ENCODE data around the gene PRUNE1. TPM values are rescaled to one million over a fixed set of nuclear protein-coding genes. Genes with fewer than 3 reads are reported as not detected.
A peak's percentile ranks its signal among the peaks of the same experiment; 100 is the strongest.

The PRUNE1 gene
- total and polyA plus RNA-seq, 2 donors (not counting 1 experiment from before 2014, with no cell fraction given): 6.3 to 16.6 TPM

GRCh38 chr1:151003180-151003579 is 5.1 kb upstream of the PRUNE1 start:
- peak overlapping the region in 1 of 4 experiments; percentile 15 for H3K4me3 ChIP-seq (replicated peaks in 1 of 4; ENCODE audit: control extremely low read depth in 1 of 4, insufficient read depth in 1 of 4, low read depth in 3 of 4, low read length in 4 of 4)
- no peaks in the 10 kb centered on the region for H3K27me3 ChIP-seq (ENCODE audit: control insufficient read depth, insufficient read depth, low read length)
- DNase-seq (ENCODE audit: low read depth in 2 of 2): no peak
- peaks cover 3% of the 10 kb centered on the region for H3K79me2 ChIP-seq (ENCODE audit: control insufficient read depth, insufficient read depth, low read length)
- peaks cover 12% of the 10 kb centered on the region for H3K4me1 ChIP-seq (ENCODE audit: control insufficient read depth, extremely low read depth, insufficient read depth, low read length)
- TF ChIP-seq CTCF (conservative IDR thresholded peaks at IDR 0.05 in 1 of 2, IDR thresholded peaks at IDR 0.05 in 1 of 2; ENCODE audit: low read depth in 1 of 2, low read length in 2 of 2): no peak
- no peak for TF ChIP-seq EZH2 (IDR thresholded peaks at IDR 0.05; ENCODE audit: low read length, missing control alignments)
- H2AFZ ChIP-seq (ENCODE audit: low read length): no peak overlapping the region
- peaks cover 3% of the 10 kb centered on the region for H3K36me3 ChIP-seq (ENCODE audit: control insufficient read depth, insufficient read depth, low read length)
- no peak overlapping the region for H3K4me2 ChIP-seq (ENCODE audit: extremely low read depth, insufficient read depth, low read length)
- H3K9ac ChIP-seq (ENCODE audit: insufficient read depth, low read length): no peak overlapping the region
- no peak overlapping the region for H3K27ac ChIP-seq (ENCODE audit: insufficient read depth, low read length)
- no peaks in the 10 kb centered on the region for H4K20me1 ChIP-seq (ENCODE audit: control insufficient read depth, extremely low read depth, insufficient read depth, low read length)
- H3K9me3 ChIP-seq (ENCODE audit: control insufficient read depth, insufficient read depth, low read depth, low read length): no peaks in the 10 kb centered on the region

GRCh38 chr1:151005729-151006319 is 2.4 kb upstream of the PRUNE1 start:
- H3K4me3 ChIP-seq (replicated peaks in 1 of 4; ENCODE audit: control extremely low read depth in 1 of 4, insufficient read depth in 1 of 4, low read depth in 3 of 4, low read length in 4 of 4): peak overlapping the region; percentile 64 to 84 (median 72)
- H3K4me2 ChIP-seq (ENCODE audit: extremely low read depth, insufficient read depth, low read length): peak overlapping the region; percentile 99
- no peak for TF ChIP-seq EZH2 (IDR thresholded peaks at IDR 0.05; ENCODE audit: low read length, missing control alignments)
- TF ChIP-seq CTCF (conservative IDR thresholded peaks at IDR 0.05 in 1 of 2, IDR thresholded peaks at IDR 0.05 in 1 of 2; ENCODE audit: low read depth in 1 of 2, low read length in 2 of 2): no peak
- H2AFZ ChIP-seq (ENCODE audit: low read length): peak overlapping the region; percentile 84
- no peaks in the 10 kb centered on the region for H4K20me1 ChIP-seq (ENCODE audit: control insufficient read depth, extremely low read depth, insufficient read depth, low read length)
- peaks cover 3% of the 10 kb centered on the region for H3K79me2 ChIP-seq (ENCODE audit: control insufficient read depth, insufficient read depth, low read length)
- H3K27ac ChIP-seq (ENCODE audit: insufficient read depth, low read length): peak overlapping the region; percentile 94
- no peaks in the 10 kb centered on the region for H3K9me3 ChIP-seq (ENCODE audit: control insufficient read depth, insufficient read depth, low read depth, low read length)
- H3K36me3 ChIP-seq (ENCODE audit: control insufficient read depth, insufficient read depth, low read length): peaks cover 3% of the 10 kb centered on the region
- H3K27me3 ChIP-seq (ENCODE audit: control insufficient read depth, insufficient read depth, low read length): no peaks in the 10 kb centered on the region
- H3K9ac ChIP-seq (ENCODE audit: insufficient read depth, low read length): peak overlapping the region; percentile 56
- peaks cover 14% of the 10 kb centered on the region for H3K4me1 ChIP-seq (ENCODE audit: control insufficient read depth, extremely low read depth, insufficient read depth, low read length)
- DNase-seq (ENCODE audit: low read depth in 2 of 2): no peak

- no peaks in the 10 kb centered on the region for H3K27me3 ChIP-seq (ENCODE audit: control insufficient read depth, insufficient read depth, low read length)
- peak within 1 kb of the TSS; percentile 64 to 94 (median 72) for H3K4me3 ChIP-seq (replicated peaks in 1 of 4; ENCODE audit: control extremely low read depth in 1 of 4, insufficient read depth in 1 of 4, low read depth in 3 of 4, low read length in 4 of 4)
- no peaks in the 10 kb centered on the region for H3K36me3 ChIP-seq (ENCODE audit: control insufficient read depth, insufficient read depth, low read length)
- peak within 1 kb of the TSS; percentile 56 for H3K9ac ChIP-seq (ENCODE audit: insufficient read depth, low read length)
- TF ChIP-seq EZH2 (IDR thresholded peaks at IDR 0.05; ENCODE audit: low read length, missing control alignments) (no peak), CTCF (conservative IDR thresholded peaks at IDR 0.05 in 1 of 2, IDR thresholded peaks at IDR 0.05 in 1 of 2; ENCODE audit: low read depth in 1 of 2, low read length in 2 of 2) (peak; percentile 56 to 70)
- peak within 1 kb of the TSS; percentile 94 for H3K27ac ChIP-seq (ENCODE audit: insufficient read depth, low read length)
- peaks cover 3% of the 10 kb centered on the region for H3K79me2 ChIP-seq (ENCODE audit: control insufficient read depth, insufficient read depth, low read length)
- peaks cover 14% of the 10 kb centered on the region for H3K4me1 ChIP-seq (ENCODE audit: control insufficient read depth, extremely low read depth, insufficient read depth, low read length)
- H3K9me3 ChIP-seq (ENCODE audit: control insufficient read depth, insufficient read depth, low read depth, low read length): no peaks in the 10 kb centered on the region
- no peaks in the 10 kb centered on the region for H4K20me1 ChIP-seq (ENCODE audit: control insufficient read depth, extremely low read depth, insufficient read depth, low read length)
- peak within 1 kb of the TSS; percentile 84 for H2AFZ ChIP-seq (ENCODE audit: low read length)
- DNase-seq (ENCODE audit: low read depth in 2 of 2): peak; percentile 86 to 89
- peak within 1 kb of the TSS; percentile 99 for H3K4me2 ChIP-seq (ENCODE audit: extremely low read depth, insufficient read depth, low read length)
These were observed 1.8 kb upstream of the PRUNE1 start, which contains the start of gene MINDY1 for GRCh38 chr1:151006327-151007052. Gene MINDY1, minus strand, starts transcription at chr1:151006902. Its CDS starts 4,285 bp downstream, at chr1:151002617.
